Measurements from ENCODE around the gene SCFD1. TPM values are rescaled to one million over a fixed set of nuclear protein-coding genes. Genes with fewer than 3 reads are reported as not detected.

SCFD1 gene
- total RNA-seq, 4 donors from 2014 or later: 93.4 to 148 (median 106) TPM

DNA sequence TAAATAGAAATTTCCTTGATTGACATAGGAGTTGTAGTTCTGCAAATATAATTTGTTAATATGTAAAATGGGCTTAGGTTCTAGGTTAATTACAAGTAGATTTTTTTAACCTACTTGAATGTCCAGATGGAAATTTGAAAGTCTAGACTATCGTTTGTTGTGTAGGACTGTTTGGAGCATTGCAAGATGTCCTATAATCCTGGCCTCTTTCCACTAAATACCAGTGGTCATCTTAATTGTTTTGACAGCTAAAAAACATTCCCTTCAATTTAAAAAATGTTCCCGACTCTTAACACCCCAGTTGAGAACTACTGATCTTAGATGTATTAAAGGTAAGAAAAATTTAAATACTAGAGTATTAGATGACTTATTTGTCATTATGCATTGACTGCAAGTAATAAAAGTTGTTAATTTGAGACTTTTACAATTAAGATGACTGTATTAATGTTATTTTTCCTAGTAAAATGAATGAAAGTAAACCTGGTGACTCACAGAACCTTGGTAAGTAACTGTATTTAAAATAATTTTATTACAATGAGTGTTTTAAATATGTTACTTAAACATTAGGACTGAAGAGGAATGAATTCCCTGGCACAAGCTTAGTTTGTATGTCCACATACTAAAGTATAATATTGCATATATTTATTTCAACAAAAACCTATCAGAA lies 41.4 kb upstream of the SCFD1 start:
- H3K9me3 ChIP-seq: no peaks in the 10 kb centered on the region
- no peak overlapping the region for H3K4me3 ChIP-seq (replicated peaks in 1 of 3)
- H3K36me3 ChIP-seq: no peaks in the 10 kb centered on the region
- intact Hi-C loops (cut with DNase I): no loop called here
- 93% methylated on average over 2 of the region's 2 CpGs for WGBS, 2 donors
- no peaks in the 10 kb centered on the region for H3K4me1 ChIP-seq
- H3K27me3 ChIP-seq: no peaks in the 10 kb centered on the region
- no peak for TF ChIP-seq POLR2A (IDR thresholded peaks at IDR 0.05)
- TF ChIP-seq, protein P1, sequence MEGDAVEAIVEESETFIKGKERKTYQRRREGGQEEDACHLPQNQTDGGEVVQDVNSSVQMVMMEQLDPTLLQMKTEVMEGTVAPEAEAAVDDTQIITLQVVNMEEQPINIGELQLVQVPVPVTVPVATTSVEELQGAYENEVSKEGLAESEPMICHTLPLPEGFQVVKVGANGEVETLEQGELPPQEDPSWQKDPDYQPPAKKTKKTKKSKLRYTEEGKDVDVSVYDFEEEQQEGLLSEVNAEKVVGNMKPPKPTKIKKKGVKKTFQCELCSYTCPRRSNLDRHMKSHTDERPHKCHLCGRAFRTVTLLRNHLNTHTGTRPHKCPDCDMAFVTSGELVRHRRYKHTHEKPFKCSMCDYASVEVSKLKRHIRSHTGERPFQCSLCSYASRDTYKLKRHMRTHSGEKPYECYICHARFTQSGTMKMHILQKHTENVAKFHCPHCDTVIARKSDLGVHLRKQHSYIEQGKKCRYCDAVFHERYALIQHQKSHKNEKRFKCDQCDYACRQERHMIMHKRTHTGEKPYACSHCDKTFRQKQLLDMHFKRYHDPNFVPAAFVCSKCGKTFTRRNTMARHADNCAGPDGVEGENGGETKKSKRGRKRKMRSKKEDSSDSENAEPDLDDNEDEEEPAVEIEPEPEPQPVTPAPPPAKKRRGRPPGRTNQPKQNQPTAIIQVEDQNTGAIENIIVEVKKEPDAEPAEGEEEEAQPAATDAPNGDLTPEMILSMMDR (IDR thresholded peaks at IDR 0.05): no peak
- no peak overlapping the region for H3K27ac ChIP-seq
- no peak for DNase-seq

DNA sequence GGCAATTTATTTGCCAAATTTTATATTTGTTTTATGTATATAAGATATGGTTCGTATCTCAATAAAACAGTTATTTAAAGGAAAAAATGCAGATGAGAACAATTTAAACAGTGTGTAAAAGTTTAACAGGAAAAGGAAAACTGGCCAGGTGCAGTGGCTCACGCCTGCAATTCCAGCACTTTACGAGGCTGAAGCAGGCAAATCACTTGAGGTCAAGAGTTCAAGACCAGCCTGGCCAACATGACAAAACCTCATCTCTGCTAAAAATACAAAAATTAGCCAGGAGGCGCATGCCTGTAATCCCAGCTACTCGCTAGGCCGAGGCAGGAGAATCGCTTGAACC lies 40.9 kb upstream of the SCFD1 start:
- intact Hi-C loops (cut with DNase I): no loop called here
- no peaks in the 10 kb centered on the region for H3K9me3 ChIP-seq
- H3K36me3 ChIP-seq: no peaks in the 10 kb centered on the region
- DNase-seq: no peak
- no peak overlapping the region for H3K4me3 ChIP-seq (replicated peaks in 1 of 3)
- no peaks in the 10 kb centered on the region for H3K4me1 ChIP-seq
- 90 to 93% methylated on average over 7 of the region's 7 CpGs for WGBS, 2 donors
- TF ChIP-seq POLR2A (IDR thresholded peaks at IDR 0.05): no peak
- TF ChIP-seq, protein P1 (IDR thresholded peaks at IDR 0.05): no peak
- H3K27me3 ChIP-seq: no peaks in the 10 kb centered on the region
- H3K27ac ChIP-seq: no peak overlapping the region

DNA sequence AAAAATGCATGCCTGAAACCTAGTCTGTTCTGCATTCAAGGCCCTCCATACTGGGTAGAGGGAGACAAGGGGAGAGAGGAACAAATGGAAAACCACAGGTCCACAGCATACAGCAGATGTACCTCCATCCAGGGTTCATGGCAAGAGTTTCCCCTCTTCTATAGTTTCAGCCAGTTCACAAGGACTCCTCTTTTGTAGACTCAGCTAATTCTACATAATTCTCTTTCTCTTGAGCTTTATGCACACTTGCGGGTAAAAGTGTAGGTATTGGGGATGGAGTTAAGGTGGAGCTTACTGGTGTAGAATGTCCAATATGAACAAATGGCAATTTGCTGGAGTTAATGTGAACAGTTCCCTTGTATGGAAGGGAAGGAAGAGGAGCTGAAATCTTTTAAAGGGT lies 39.7 kb upstream of the SCFD1 start:
- WGBS, 2 donors: 95 to 96% methylated on average over 1 of the region's 1 CpG

DNA sequence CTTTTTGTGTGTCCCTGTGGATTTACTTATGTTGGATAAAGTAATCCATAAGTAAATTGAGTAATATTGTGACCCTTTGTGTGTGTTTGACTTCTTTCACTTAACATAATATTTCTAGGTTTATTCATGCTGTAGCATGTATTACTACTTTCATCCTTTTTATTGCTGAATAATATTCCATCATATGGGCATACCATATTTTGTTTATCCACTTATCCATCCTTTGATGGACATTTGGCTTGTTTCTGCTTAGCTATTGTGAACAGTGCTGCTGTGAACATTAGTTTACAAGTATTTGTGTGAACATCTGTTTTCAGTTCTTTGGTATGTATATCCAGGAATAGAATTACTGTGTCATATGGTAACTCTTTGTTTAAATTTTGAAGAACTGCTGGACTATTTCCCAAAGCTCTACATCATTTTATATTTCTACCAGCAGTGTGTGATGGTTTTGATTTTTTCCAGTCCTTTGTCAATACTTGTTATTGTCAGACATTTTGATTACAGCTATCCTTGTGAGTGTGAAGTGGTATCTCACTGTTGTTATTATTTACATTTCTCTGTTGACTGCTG lies 38.0 kb upstream of the SCFD1 start:
- TF ChIP-seq POLR2A (IDR thresholded peaks at IDR 0.05): no peak
- TF ChIP-seq, protein P1 (IDR thresholded peaks at IDR 0.05): no peak
- Histone ChIP-seq H3K4me3 (replicated peaks in 1 of 3) (no peak overlapping the region), H3K4me1 (no peaks in the 10 kb centered on the region), H3K27me3 (no peaks in the 10 kb centered on the region), H3K36me3 (no peaks in the 10 kb centered on the region), H3K9me3 (no peaks in the 10 kb centered on the region), H3K27ac (no peak overlapping the region)
- intact Hi-C loops (cut with DNase I): no loop called here
- DNase-seq: no peak

More for the DNA sequence above, 39.7 kb upstream of the SCFD1 start:
- no peaks in the 10 kb centered on the region for H3K27me3 ChIP-seq
- H3K4me3 ChIP-seq (replicated peaks in 1 of 3): no peak overlapping the region
- TF ChIP-seq, protein P1 (IDR thresholded peaks at IDR 0.05): no peak
- TF ChIP-seq POLR2A (IDR thresholded peaks at IDR 0.05): no peak
- H3K9me3 ChIP-seq: no peaks in the 10 kb centered on the region
- no peak for DNase-seq
- H3K4me1 ChIP-seq: no peaks in the 10 kb centered on the region
- intact Hi-C loops (cut with DNase I): no loop called here
- H3K27ac ChIP-seq: no peak overlapping the region
- no peaks in the 10 kb centered on the region for H3K36me3 ChIP-seq

DNA sequence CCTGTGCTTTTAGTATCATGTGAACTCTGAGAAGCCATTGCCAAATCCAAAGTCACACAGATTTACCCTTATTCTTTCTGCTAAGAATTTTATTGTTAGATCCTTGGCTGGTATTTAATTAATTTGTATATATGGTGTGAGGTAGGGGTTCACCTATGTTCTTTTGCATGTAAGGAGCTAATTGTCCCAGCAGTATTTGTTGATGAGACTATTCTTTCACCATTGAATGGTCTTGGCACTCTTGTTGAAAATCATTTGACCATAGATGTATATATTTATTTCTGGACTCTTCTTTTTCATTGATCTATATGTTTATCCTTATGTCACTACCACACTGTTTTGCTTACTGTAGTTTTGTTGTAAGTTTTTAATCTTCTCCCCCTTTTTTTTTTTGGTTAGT lies 36.9 kb upstream of the SCFD1 start:
- H3K4me1 ChIP-seq: no peaks in the 10 kb centered on the region
- TF ChIP-seq POLR2A (IDR thresholded peaks at IDR 0.05): no peak
- TF ChIP-seq, protein P1 (IDR thresholded peaks at IDR 0.05): no peak
- H3K27me3 ChIP-seq: no peaks in the 10 kb centered on the region
- intact Hi-C loops (cut with DNase I): no loop called here
- DNase-seq: no peak
- no peak overlapping the region for H3K27ac ChIP-seq
- no peaks in the 10 kb centered on the region for H3K9me3 ChIP-seq
- no peaks in the 10 kb centered on the region for H3K36me3 ChIP-seq
- H3K4me3 ChIP-seq (replicated peaks in 1 of 3): no peak overlapping the region
